ENCODE measurements around the gene GRSF1.

GRSF1 gene, protein sequence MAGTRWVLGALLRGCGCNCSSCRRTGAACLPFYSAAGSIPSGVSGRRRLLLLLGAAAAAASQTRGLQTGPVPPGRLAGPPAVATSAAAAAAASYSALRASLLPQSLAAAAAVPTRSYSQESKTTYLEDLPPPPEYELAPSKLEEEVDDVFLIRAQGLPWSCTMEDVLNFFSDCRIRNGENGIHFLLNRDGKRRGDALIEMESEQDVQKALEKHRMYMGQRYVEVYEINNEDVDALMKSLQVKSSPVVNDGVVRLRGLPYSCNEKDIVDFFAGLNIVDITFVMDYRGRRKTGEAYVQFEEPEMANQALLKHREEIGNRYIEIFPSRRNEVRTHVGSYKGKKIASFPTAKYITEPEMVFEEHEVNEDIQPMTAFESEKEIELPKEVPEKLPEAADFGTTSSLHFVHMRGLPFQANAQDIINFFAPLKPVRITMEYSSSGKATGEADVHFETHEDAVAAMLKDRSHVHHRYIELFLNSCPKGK

DNA sequence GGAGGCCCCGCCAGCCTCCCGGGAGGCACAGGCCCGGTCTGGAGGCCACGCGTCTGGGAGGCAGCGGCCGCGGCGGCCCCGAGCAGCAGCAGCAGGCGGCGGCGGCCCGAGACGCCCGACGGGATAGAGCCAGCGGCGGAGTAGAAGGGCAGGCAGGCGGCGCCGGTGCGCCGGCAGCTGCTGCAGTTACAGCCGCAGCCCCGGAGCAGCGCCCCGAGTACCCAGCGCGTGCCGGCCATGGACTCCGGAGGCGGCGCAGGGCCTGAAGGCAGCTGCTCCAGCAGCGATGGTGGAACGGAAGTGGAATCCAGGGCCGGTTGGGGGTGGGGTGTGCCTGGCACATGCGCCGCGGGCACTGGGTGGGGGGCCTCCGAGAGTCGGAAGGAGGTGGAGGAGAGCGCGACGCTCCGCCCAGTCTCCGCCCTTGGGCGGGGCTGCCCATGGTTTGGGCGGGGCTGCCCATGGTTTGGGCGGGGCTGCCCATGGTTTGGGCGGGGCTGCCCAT is at the start of gene GRSF1:
Gene GRSF1 (minus strand): TSS at position 302 of the 505 bp plus-strand sequence. CDS start 63 bp downstream, at position 239.
- Mint-ChIP-seq H3K27me3 (no peaks in the 10 kb centered on the region), H3K27ac (peak within 1 kb of the TSS; percentile 98), H3K9me3 (no peaks in the 10 kb centered on the region), H3K36me3 (ENCODE audit: low read depth) (peaks cover 27% of the 10 kb centered on the region), H3K4me3 (peak within 1 kb of the TSS; percentile 96), H3K4me1 (ENCODE audit: low read depth) (peaks cover 60% of the 10 kb centered on the region)

DNA sequence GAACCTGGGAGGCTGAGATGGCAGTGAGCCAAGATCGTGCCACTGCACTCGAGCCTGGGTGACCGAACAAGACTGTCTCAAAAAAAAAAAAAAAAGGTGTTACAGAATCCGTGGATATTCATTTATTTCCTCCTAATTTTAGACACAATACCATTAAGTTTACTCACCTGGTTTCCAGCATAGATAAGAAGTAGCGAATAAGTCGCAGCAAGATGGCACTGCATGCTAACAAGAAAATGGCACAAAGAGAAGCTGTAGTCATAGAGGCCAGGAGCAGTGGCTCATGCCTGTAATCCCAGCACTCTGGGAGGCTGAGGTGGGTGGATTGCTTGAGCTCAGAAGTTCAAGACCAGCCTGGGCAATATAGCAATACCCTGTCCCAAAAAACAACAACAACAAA is 45.5 kb upstream of the GRSF1 start:
- Mint-ChIP-seq H3K27me3 (no peaks in the 10 kb centered on the region), H3K9me3 (no peaks in the 10 kb centered on the region), H3K4me3 (no peak overlapping the region), H3K27ac (no peak overlapping the region), H3K36me3 (ENCODE audit: low read depth) (no peaks in the 10 kb centered on the region), H3K4me1 (ENCODE audit: low read depth) (no peaks in the 10 kb centered on the region)

DNA sequence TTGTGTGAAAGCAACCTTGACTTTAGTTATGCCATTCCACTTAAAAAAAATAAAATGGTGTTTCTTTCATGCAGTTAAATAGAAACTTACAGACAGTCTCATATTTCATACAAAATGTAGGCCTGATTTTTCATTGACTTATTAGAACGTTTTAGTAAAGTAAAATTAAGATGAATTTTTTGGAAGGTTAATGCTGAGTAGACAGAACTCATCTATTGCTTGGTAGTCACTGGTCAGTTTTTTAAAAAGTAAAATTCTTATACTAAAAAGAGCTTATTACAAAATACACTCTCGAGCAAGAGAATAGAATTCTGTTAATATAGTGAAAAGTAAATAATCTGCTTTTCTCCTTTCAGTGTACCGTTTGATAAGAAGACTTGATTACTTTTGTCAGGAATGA is 41.0 kb upstream of the GRSF1 start:
- Mint-ChIP-seq H3K9me3 (no peaks in the 10 kb centered on the region), H3K36me3 (ENCODE audit: low read depth) (no peaks in the 10 kb centered on the region), H3K27me3 (no peaks in the 10 kb centered on the region), H3K4me3 (no peak overlapping the region), H3K27ac (no peak overlapping the region), H3K4me1 (ENCODE audit: low read depth) (no peaks in the 10 kb centered on the region)

DNA sequence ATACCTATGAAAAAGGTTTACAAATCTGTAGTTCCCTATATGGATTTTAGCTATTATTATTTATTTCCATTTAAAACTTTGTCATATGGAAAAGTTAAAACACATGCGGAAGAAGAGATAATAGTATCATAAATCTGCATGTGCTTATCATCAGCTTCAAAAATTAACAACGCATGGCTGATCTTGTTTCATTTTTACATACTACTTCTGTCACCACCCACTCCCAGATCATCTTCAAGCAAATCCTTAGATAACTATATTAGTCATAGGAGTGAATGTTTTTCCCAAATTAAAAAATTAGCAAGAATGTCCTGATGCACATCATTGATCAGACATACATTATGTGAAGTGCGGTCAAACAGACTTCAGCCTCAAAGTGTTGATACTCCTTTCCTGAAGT is 37.9 kb upstream of the GRSF1 start:
- no peak overlapping the region for H3K27ac Mint-ChIP-seq
- H3K9me3 Mint-ChIP-seq, result no peaks in the 10 kb centered on the region
- H3K27me3 Mint-ChIP-seq, result no peaks in the 10 kb centered on the region

DNA sequence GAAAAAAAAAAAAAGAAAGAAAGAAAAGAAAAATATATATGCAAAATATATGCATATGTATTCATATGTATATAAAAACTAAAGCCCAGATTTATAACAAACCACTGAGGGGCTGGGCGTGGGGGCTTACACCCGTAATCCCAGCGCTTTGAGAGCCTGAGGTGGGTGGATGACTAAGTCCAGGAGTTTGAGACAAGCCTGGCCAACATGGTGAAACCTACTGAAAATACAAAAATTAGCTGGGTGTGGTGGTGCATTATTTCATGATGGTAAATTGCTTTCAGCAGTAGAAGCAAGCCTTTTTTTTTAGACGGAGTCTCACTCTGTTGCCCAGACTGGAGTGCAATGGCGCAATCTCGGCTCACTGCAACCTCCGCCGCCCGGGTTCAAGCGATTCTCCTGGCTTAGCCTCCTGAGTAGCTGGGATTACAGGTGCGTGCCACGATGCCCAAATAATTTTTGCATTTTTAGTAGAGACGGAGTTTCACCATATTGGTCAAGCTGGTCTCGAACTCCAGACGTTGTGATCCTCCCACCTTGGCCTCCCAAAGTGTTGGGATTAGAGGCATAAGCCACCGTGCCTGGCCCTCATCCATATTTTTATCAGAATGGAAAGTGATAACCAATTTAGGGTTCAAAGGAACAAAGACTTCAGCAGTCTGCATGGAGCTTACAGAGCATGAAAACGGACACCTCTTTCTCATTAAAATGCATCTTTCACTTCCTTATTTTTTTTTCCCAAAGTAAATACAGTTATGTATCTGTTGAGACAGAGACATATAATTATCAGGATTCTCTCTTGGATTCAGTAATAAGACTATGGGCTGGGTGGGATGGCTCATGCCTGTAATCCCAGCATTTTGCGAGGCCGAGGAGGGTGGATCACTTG is 34.8 kb upstream of the GRSF1 start:
- no peaks in the 10 kb centered on the region for H3K27me3 Mint-ChIP-seq
- H3K4me3 Mint-ChIP-seq, result no peak overlapping the region
- no peak overlapping the region for H3K27ac Mint-ChIP-seq
- peaks cover 4% of the 10 kb centered on the region for H3K4me1 Mint-ChIP-seq (ENCODE audit: low read depth)
- no peaks in the 10 kb centered on the region for H3K9me3 Mint-ChIP-seq
- H3K36me3 Mint-ChIP-seq (ENCODE audit: low read depth), result no peaks in the 10 kb centered on the region

More for the DNA sequence above, 37.9 kb upstream of the GRSF1 start:
- Mint-ChIP-seq H3K4me1 (ENCODE audit: low read depth) (peaks cover 4% of the 10 kb centered on the region), H3K4me3 (no peak overlapping the region), H3K36me3 (ENCODE audit: low read depth) (no peaks in the 10 kb centered on the region)

DNA sequence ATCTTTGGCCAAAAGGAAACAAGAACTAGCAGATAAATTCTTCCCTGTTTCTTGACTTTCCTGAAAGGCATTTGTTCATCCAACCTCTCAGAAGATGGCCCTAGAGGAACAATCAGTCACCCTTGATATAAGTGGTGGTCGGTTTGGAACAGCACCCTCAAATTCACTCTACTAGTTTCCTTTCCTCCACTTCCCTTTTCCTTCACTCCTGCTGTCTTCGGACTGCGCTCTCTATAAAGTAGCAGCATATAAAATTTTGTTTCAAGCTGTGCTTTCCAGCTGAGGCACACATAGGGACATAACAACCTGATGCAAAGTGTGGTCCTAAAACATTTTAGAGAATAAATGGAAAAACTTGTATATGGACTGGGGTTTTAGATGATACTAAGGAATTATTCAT is 33.5 kb upstream of the GRSF1 start:
- H3K4me1 Mint-ChIP-seq (ENCODE audit: low read depth), result peaks cover 4% of the 10 kb centered on the region
- no peaks in the 10 kb centered on the region for H3K9me3 Mint-ChIP-seq
- H3K36me3 Mint-ChIP-seq (ENCODE audit: low read depth), result no peaks in the 10 kb centered on the region
- H3K27me3 Mint-ChIP-seq, result no peaks in the 10 kb centered on the region
- H3K27ac Mint-ChIP-seq, result no peak overlapping the region
- H3K4me3 Mint-ChIP-seq, result no peak overlapping the region

DNA sequence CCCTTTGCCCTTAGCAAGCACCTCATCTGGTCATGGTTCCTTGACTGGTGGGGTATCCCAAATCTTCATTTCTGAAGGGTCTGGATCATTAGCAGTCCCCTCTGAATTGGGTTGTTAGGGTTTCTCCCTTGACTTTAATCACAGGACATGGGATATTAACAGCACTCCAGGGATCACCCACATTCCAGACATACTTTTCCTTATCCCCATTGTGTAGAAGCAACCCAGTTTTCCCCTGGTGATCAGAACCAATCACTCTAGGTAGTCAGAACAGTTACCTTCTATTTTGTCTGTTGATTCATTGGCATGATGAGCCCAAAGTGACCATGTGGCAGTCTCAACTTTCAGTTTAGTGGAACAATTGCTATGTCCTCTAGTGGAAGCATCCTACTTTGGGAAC is 29.1 kb upstream of the GRSF1 start:
- peaks cover 1% of the 10 kb centered on the region for H3K4me1 Mint-ChIP-seq (ENCODE audit: low read depth)
- H3K36me3 Mint-ChIP-seq (ENCODE audit: low read depth), result no peaks in the 10 kb centered on the region
- H3K9me3 Mint-ChIP-seq, result no peaks in the 10 kb centered on the region
- no peak overlapping the region for H3K27ac Mint-ChIP-seq
- no peak overlapping the region for H3K4me3 Mint-ChIP-seq
- no peaks in the 10 kb centered on the region for H3K27me3 Mint-ChIP-seq

DNA sequence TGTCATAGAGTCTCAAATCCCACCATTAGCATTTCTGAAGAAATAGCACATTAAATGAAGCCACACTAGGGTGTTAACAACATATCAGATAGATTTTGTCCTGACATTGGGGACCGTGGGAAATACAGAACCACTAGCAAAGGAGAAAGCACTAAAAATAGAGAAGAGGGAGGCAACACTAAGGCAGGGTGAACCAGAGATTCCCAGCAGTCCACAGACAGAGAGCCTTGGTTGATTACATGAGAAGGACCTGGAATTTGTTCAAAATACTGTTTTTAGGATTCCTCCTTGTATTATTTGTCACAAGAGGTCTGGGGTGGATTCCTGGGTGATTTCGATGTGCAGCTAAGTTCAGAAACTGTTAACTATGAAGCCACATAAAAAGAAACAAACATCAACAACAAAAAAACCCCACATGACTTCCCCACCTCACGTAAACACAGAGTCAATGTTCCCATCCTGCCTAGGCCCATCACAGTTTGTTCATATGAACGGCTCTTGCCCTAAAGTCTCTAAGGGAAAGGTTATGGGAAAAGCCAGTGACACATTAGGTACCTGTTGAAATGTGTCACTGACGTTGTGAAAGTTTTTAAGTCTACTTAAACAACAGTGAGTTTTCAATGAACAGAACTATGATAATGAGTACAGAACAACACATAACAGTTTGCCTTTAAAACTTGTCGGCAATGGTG is 23.6 kb upstream of the GRSF1 start:
- Mint-ChIP-seq H3K4me1 (ENCODE audit: low read depth) (peaks cover 11% of the 10 kb centered on the region), H3K9me3 (no peaks in the 10 kb centered on the region), H3K36me3 (ENCODE audit: low read depth) (no peaks in the 10 kb centered on the region), H3K27me3 (no peaks in the 10 kb centered on the region), H3K4me3 (peak overlapping the region; percentile 7), H3K27ac (no peak overlapping the region)

DNA sequence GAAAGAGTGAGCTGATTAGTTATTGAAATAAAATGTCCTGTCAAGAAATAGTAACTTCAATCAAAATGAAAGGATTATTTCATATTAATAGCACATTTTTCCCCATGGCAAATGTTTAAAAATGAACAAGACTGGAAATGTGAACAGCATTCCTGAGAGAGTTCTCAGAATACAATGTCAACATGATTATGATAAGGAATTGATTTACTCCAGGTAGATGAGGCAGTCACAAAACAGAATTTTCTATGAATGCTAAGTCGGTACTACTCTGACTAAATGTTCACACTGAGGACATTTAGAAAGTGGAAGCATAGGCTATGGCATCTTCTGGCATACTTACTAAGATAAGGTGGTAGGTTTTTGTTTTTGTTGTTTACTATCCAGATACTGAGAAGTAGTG is 19.4 kb upstream of the GRSF1 start:
- Mint-ChIP-seq H3K4me3 (no peak overlapping the region), H3K36me3 (ENCODE audit: low read depth) (no peaks in the 10 kb centered on the region), H3K9me3 (no peaks in the 10 kb centered on the region), H3K4me1 (ENCODE audit: low read depth) (peaks cover 11% of the 10 kb centered on the region), H3K27ac (no peak overlapping the region), H3K27me3 (no peaks in the 10 kb centered on the region)

DNA sequence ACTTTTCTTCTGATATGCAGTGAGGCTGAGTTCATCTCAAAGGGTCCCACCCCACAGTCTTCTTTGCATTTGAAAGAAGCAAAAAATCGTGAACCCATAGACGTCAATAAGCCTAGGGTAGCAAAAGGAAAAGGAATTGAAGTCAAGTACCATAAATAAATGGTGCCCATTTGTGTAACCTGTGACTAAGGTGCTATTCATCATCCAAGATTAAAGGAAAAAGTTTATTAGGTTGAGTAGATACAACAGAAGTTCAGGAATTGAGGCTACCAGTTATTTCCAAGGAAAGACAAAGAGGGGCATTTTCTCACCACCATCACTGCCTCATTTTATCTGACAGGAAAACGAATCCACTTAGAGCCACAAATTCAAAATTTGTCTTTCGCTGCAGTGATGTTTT is 18.8 kb upstream of the GRSF1 start:
- H3K9me3 Mint-ChIP-seq, result no peaks in the 10 kb centered on the region
- no peaks in the 10 kb centered on the region for H3K36me3 Mint-ChIP-seq (ENCODE audit: low read depth)
- no peak overlapping the region for H3K4me3 Mint-ChIP-seq

DNA sequence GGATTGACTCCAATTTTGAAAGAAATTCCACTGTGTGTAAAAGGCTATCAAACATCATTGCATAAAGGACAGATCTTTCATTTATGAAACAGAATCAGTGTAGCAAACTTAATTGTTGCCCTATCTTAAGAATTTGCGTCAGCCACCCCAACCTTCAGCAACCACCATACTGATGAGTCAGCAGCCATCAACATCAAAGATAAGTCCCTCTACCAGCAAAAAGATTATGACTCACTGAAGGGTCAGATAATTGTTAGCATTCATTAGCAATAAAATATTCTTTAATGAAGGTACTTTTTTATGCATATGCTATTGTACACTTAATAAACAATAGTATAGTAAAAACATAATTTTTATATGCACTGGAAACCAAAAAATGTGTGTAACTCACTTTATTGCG is 15.8 kb upstream of the GRSF1 start:
- Mint-ChIP-seq H3K27me3 (no peaks in the 10 kb centered on the region), H3K36me3 (ENCODE audit: low read depth) (no peaks in the 10 kb centered on the region), H3K9me3 (no peaks in the 10 kb centered on the region), H3K27ac (no peak overlapping the region), H3K4me1 (ENCODE audit: low read depth) (no peaks in the 10 kb centered on the region), H3K4me3 (no peak overlapping the region)

More for the DNA sequence above, 18.8 kb upstream of the GRSF1 start:
- Mint-ChIP-seq H3K27ac (no peak overlapping the region), H3K4me1 (ENCODE audit: low read depth) (peaks cover 7% of the 10 kb centered on the region), H3K27me3 (no peaks in the 10 kb centered on the region)

DNA sequence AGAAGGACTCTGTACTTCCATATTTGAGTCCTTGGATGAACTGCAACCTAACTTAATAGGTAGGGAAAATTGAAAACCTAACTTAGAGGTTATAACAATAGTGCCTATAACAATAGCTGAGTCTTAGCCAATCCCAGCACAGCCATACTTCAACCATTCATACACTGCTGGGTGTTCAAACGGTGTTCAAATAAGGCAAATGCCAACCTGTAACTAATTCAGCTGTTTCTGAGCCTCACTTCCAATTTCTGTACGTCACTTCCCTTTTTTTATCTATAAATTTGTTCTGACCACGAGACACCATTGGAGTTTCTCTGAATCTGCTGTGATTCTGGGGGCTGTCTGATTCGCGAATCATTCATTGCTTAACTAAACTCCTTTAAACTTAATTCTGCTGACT is 9.6 kb upstream of the GRSF1 start:
- Mint-ChIP-seq H3K36me3 (ENCODE audit: low read depth) (no peaks in the 10 kb centered on the region), H3K27ac (no peak overlapping the region), H3K4me3 (no peak overlapping the region), H3K4me1 (ENCODE audit: low read depth) (peaks cover 11% of the 10 kb centered on the region), H3K27me3 (no peaks in the 10 kb centered on the region), H3K9me3 (no peaks in the 10 kb centered on the region)

DNA sequence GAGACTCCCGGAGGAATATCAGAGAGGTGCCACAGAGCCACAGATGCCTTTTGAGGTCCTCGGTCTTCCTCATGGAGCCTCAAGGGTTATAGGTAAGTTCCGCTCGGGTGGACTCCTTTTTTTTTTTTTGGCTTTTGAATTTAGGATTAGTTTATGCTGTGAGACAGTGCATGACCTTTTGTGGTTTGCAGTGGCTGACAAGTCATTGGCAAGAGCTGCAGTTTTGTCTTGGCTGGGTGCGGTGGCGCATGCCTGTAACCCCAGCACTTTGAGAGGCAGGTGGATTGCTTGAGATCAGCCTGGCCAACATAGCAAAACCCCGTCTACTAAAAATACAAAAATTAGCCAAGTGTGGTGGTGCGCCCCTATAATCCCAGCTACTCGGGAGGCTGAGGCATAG is 4.5 kb upstream of the GRSF1 start:
- Mint-ChIP-seq H3K4me1 (ENCODE audit: low read depth) (peaks cover 43% of the 10 kb centered on the region), H3K9me3 (no peaks in the 10 kb centered on the region), H3K27me3 (no peaks in the 10 kb centered on the region), H3K4me3 (peak overlapping the region; percentile 43), H3K36me3 (ENCODE audit: low read depth) (no peaks in the 10 kb centered on the region), H3K27ac (peak overlapping the region; percentile 82)

DNA sequence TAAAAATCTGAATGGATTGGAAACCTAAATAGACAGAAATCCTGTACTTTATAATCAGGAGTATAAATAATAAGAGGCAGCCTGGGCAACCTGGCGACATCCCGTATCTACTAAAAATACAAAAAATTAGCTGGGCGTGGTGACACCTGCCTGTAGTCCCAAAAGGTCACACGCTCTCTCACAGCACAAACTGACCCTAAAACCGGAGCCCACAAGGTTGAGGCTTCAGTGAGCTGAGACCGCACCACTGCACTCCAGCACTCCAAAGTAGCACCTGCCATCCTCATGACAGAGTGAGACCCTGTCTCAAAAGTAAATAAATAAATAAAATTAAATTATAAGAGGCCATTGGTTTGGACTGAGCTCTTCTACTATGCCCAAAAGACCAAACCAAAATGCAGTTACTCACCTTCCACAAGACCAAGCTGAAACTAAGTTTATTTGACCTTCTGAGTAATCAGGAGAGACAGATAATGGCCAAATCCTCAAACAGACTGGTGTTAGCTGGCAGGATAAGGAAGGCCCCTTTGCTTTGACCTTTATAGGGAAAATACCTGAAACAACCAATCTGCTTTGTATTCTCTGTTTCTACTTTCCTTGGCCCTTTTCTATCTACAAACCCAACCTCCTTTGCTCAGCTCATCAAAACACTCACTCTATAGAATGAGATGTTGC is 3.2 kb upstream of the GRSF1 start:
- peaks cover 8% of the 10 kb centered on the region for H3K36me3 Mint-ChIP-seq (ENCODE audit: low read depth)
- H3K4me1 Mint-ChIP-seq (ENCODE audit: low read depth), result peaks cover 51% of the 10 kb centered on the region
- H3K9me3 Mint-ChIP-seq, result no peaks in the 10 kb centered on the region
- peak overlapping the region; percentile 69 for H3K27ac Mint-ChIP-seq
- peak overlapping the region; percentile 33 for H3K4me3 Mint-ChIP-seq
- H3K27me3 Mint-ChIP-seq, result no peaks in the 10 kb centered on the region

All from stimulated activated naive CD8-positive, alpha-beta T cell treated with anti-CD3 and anti-CD28 coated beads, Interleukin-15, Interleukin-2, amounts not matched to agents 100 ng/mL and 50 ng/mL, for 24 hours (primary cell).